HG03354 (cell line): ENCODE measurements around the gene CORO1C.

Experiments used
- ATAC-seq: cut with Tn5 transposase; IDR thresholded peaks from one replicate; pipeline ENCODE4 v1.9.1; 2021; ENCODE audit warnings: mild to moderate bottlenecking; ENCODE audit not compliant: unreplicated experiment, poor library complexity, severe bottlenecking

The CORO1C gene

GRCh38 chr12:108610336-108610815 is 120.9 kb downstream of the CORO1C start:
- no peak for ATAC-seq

- ATAC-seq, result peak; percentile 67
Measured at GRCh38 chr12:108609537-108610335, 121.6 kb downstream of the CORO1C start.

GRCh38 chr12:108608616-108609015 is 122.7 kb downstream of the CORO1C start:
- ATAC-seq, result no peak

GRCh38 chr12:108607981-108608600 is 123.2 kb downstream of the CORO1C start:
- no peak for ATAC-seq

GRCh38 chr12:108606492-108606891 is 124.8 kb downstream of the CORO1C start:
- no peak for ATAC-seq

- ATAC-seq, result no peak
Measured at GRCh38 chr12:108605690-108606406, 125.5 kb downstream of the CORO1C start.

GRCh38 chr12:108605000-108605689 is 126.2 kb downstream of the CORO1C start:
- no peak for ATAC-seq

GRCh38 chr12:108604208-108604941 is 126.9 kb downstream of the CORO1C start:
- no peak for ATAC-seq

- ATAC-seq, result no peak
Measured at GRCh38 chr12:108603743-108604142, 127.6 kb downstream of the CORO1C start.

GRCh38 chr12:108602976-108603704 is 128.2 kb downstream of the CORO1C start:
- ATAC-seq, result no peak

- no peak for ATAC-seq
Measured at GRCh38 chr12:108602209-108602705, 129.1 kb downstream of the CORO1C start.

GRCh38 chr12:108600702-108601007 is 130.7 kb downstream of the CORO1C start:
- no peak for ATAC-seq

- ATAC-seq, result no peak
Measured at GRCh38 chr12:108599948-108600701, 131.2 kb downstream of the CORO1C start.

- ATAC-seq, result no peak
Measured at GRCh38 chr12:108599541-108599940, 131.8 kb downstream of the CORO1C start.

GRCh38 chr12:108598553-108599250 is 132.6 kb downstream of the CORO1C start:
- no peak for ATAC-seq

GRCh38 chr12:108597559-108598471 is 133.5 kb downstream of the CORO1C start, which contains the start of gene TMEM119:
Gene TMEM119 (minus strand): TSS chr12:108598084. CDS start chr12:108592383, 5,701 bp downstream.
- ATAC-seq, result no peak
